ENCODE results near the gene MED31.
A peak's percentile ranks its signal among the peaks of the same experiment; 100 is the strongest.
"Not testable (repeated sequence)": the region's sequence is repeated elsewhere in the genome, so short reads cannot be mapped to it uniquely, and the experiment has no call there.

MED31 gene

DNA sequence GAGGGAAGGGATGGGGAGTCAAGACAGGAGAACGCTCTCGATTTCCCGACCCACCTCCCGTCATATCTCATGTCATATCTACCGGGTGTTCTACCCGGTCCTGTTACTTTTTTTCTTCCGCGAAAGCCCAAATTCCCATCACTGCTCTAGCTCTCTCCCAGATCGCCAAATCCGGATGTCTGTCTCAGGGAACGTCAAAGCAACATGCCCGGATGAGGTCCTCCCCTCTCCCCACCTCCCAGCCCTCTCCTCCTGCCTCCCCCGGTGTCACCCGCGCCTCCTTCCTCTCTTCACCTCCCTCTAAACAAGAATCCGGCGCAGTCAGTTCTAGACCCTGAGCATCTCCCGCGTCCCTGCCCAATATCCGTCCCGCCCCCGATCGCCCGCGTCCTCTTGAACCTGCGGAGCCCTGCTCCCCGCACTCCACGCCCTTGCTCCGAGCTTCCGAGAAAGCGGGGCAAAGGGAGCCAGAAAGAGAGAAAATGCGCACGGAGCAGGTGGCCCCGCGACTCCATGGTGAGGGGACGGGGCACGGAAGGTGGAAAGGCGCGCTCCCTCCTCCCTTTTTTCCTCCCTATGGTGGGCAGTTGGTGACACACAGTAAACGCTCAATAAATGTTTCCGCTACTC lies 4.4 kb upstream of the MED31 start:
- not testable (repeated sequence) for DNase-seq (ENCODE audit: low spot score)

DNA sequence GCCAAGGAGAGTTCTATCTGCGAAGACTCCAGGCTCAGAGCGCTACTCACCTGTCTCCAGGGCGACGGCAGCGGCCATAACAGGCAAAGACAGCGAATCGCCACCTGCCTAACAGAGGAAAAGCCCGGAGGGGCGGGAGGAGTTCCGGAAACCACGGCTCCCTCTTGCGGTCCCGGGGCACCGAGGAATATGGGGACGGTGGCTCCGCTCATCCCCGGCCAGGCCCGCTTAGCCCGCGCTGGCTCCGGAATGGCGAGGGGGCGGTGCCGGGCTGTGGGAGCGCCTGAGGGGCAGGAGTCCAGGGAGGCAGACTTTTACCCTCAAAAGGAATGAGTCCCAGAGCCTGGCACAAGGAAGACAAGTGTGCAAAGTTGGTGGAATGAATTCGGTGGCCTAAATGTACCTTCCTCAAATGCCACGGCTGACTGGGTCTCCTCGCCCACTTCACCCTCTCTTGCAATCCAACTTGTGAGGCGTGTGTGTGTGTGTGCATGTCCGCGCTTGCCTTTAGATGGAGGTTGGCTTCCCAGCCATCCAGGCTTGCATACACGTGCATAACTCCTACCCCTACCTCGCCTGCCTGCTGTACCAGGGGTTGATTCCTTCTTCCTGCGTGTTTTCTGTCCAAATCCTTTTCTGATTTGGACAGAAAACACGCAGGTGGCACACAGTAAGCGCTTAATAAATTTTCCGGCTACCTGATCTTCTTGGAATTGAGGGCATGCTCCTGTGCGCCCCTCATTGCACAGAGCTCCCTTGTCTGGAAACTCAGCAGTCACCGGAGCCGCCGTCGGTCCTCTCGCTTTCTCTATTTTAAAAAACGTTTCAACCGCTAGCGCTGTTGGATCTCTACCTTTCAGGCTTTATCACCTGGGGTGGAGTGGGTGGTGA lies 3.7 kb upstream of the MED31 start:
- DNase-seq (ENCODE audit: low spot score) = no peak

DNA sequence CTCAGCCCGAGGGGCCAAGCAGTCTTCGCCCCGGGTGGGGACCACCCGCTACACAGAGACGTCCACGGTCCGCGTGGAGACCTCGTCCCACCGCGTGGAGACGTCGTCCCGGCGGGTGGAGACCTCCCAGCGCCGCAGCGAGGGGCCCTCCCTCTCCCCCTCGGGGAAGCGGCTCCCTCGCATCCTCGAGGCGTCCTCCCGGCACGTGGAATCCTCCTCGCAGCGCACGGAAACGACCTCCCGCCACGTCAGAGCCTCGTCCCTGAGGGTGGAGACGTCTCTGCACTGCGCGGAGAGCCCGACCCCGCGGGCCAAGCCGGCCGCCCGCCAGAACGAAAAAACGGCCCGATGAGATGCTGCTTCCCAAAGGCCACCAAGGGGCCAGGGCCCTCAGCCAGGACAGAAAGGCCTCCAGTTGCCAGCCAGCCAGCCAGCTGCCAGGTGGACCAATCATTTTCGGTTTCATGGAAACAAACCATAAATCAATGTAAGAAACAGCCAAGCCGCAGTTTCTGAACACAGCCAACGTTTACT lies 581 bp upstream of the MED31 start:
- no peak for DNase-seq (ENCODE audit: low spot score)

DNA sequence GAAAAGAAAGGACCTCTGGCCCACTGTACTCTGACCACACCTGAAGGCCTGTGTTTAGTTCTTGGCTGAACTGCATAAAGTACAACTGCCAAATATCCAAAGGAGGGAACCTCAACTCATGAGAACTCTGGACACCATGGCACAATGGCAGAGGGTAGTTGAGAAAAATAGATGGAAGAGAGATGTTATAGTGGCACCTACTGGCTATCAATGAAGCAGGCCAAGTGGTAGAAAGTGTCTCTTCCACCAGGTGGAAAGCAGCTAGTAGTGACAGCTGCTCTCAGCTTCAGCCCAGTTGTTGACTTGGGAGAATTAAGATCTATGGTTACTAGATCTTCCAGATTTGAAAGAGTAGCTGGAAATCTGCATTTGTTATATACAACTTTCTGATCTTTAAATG lies 3.2 kb downstream of the MED31 start:
- no peak for DNase-seq (ENCODE audit: low spot score)

DNA sequence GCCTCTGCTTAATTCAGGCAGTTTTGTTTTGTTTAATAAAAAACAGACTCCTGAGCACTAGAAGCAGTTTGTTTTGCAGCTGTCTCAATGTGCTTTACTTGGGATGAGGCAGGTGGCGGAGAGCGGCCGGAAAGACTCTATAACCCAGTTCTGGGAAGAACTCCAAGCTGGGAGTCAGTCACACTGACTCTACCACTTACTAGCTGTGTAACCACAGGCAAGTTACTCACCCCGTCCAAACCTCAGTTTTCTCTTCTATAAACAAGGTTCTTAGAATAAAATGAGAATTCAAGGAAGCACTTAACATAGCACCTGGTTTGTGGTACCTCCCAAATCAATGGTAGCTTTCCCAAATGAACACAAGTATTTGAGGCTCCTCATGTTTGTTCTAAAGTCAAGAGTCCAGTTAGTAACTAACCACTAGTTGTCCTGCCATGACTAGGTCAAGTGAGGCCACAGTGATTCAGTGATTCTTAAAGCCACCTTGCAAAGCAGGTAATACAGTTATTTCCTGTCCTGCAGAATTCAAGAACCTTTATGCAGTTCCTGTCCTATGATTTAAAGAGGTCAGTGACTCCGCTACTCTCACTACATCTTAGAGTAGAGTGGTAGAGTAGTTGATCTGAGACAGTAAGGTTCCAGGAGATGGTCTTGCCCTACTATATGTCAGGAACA lies 7.8 kb downstream of the MED31 start:
- no peak for DNase-seq (ENCODE audit: low spot score)

DNA sequence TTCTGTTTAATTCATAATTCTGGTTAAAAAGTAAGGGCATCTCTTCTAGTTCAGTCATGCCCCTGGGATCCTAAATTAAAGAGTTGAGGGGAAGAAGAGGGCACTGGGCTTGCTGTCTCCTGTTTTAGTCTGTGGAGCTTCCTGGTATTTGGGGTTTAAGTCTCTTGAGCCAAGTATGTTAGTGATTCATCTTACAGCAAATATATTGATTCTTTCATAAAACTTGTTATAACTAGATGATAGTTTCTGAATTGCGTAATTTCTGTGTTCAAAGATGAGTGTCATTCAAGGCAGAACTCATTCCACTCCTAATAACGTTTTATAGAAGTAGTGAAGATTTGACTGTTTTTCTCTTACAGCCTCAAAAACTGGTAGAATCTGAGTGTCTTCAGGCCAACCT lies 8.8 kb downstream of the MED31 start:
- no peak for DNase-seq (ENCODE audit: low spot score)

DNA sequence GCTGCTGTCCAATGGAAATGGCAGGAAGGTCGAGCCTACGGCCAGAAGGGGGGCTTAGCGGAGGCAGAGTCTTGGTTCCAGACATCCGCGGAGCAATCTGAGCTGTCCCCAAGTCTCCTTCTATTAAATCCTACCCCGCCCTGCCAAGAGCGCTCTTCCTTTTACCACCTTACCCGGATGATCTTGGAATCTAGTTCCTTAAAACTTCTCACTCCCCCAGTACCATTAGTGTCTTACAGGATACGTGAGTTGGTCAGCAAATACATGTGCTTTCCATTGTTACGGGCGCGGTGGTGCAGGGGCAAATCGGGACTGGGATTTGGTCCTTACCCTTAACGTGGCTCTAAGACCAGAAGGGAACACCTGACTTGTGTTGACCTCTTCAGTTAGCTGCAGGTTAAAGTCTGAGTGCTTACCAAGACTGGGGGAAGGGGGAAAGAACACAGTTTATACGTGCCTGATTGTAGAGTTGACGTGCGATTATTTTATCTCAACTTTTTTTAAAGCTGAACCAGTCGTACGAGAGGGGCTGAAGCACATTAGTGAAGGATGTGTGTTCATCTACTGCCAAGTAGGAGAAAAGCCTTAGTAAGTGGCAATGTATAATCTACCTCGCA lies 10.1 kb downstream of the MED31 start:
- no peak for DNase-seq (ENCODE audit: low spot score)

DNA sequence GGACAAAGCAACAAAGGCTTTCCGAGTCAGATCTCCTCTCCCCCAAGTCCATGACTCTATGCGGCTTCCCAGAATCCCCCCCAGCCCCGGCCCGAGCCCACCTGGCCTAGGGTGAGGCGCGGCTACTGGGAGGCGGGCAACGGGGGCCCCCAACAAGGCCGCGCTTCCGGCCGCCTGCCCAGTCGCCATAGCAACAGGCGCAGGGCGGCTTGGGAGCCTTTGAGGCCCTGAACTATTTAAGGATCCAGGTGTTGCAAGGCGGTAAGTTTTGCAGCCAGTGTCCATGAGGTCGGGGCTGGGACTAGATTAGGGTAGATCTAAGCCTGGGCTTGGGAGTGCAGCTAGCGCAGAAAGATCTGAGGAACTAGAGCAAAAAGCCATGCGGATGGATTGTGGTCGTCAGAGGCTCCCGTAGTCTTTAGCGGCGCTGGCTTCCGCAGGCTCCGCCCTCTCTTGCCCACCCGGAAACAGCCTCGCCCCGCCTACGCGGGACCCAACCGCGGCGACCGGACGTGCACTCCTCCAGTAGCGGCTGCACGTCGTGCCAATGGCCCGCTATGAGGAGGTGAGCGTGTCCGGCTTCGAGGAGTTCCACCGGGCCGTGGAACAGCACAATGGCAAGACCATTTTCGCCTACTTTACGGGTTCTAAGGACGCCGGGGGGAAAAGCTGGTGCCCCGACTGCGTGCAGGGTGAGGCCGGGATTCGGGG lies 10.7 kb downstream of the MED31 start, which contains the start of the genes KIAA0753 and TXNDC17:
KIAA0753 (minus strand) TSS at position 176 of the 711 bp plus-strand sequence. CDS start 5,608 bp downstream, outside the sequence.
TXNDC17 (plus strand) TSS at position 525 of the 711 bp plus-strand sequence; CDS start at position 548, 23 bp downstream.
- peak; percentile 88 for DNase-seq (ENCODE audit: low spot score)

DNA sequence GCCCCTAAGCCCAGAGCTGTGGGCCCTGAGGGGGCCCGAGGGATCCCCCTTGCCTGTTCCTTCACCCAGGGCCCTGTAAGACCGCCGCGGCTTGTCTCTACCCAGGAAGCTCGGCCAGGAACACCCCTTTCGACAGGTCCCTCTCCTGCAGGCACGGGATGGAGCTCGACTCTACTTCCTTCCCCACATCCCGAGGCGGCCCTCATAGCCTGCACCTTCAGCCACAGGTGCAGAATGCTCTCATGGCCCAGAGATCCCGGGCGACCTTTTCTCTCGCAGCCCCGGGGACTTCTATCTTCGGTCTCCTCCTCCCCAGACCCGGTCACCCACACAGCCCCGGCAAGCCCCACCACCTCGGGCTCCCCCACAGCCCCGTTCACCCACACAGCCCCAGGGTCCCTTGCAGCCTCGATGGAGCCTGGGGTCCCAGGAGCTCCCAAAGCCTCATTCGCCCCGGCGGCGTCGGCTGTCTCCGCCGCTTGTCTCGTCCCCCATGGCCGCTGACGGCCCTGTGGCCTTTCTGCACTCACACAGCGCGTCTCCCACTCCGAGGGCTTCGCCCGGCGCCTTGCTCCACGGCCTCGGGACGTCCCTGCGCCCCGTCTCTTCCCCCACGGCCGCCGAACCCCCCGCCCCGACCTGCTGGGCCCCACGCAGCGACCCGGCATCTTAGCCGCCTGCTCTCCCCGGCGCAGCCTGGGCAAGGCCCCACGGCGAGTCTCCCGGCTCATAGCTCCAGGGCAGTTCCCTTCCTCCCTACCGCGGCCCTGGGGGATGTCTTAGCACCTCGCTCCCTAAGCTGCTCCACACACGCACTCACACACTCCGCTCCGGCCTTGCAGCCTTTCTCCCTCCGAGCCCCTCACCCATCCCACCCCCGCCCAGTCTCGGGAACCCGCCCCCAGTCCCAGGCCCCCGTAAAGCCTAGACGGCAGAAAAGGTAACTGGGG lies 11.5 kb downstream of the MED31 start:
- no peak for DNase-seq (ENCODE audit: low spot score)

DNA sequence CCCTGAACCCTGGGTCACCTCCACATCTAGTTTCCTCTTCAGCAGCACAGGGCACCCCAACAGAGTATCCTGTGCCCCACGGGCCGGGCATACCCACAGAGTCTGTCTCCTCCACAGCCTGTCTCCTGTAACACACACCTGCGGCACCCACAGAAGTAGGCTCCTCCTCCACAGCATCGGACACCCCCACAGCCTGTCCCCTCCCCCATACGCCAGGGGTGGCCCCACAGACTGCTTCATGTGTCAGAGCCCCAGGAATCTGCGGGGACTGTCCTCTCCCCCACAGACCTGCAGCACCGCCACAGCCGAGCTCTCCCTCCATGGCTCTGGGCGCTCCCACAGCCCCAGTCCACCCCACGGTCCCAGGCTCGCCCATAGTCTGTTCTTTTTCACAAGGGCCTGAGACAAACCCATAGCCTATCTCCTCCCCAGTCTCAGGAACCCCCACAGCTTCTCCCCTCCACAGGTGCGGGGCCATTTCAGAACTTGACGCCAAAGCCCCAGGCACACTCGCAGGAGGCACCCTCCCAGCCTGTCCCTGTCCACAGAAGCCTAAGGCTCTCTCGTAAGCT lies 12.3 kb downstream of the MED31 start:
- DNase-seq (ENCODE audit: low spot score) = no peak

DNA sequence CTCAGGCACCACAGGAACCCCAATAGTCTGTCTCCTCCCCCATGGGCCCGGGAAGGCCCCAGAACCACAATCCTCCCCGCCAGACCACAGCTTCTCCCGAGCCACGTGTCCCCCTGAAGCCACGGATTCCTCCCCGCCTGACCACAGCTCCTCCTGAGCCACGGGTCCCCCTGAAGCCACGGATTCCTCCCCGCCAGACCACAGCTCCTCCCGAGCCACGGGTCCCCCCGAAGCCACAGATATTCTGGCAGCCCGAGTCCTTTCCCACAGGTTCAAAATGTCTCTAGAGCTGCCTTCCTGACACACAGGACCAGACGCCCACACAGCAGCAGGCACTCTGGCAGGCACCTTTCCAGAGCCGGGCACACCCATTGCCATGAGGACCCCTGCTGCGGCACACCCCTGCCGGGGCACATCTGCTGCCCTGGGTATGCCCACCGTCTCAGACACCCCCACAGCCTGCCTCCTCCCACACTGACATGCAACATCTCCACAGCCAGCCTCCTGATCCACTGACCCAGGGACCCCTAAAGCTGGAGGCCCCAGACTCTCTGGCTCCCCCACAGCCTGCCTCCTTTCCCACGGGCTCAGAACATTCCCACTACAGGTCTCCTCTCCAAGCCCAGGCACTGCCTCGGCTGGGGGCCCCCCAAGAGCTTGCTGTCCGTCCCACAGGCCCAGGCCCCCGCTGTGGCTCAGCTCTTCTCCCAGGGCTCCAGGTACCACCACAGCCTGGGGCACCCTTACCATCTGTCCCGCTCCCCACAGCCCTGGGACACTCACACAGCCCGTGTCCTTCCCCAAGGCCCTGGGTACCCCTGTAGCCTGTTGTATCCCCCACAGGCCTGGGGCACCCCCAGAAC lies 13.1 kb downstream of the MED31 start:
- DNase-seq (ENCODE audit: low spot score) = no peak

DNA sequence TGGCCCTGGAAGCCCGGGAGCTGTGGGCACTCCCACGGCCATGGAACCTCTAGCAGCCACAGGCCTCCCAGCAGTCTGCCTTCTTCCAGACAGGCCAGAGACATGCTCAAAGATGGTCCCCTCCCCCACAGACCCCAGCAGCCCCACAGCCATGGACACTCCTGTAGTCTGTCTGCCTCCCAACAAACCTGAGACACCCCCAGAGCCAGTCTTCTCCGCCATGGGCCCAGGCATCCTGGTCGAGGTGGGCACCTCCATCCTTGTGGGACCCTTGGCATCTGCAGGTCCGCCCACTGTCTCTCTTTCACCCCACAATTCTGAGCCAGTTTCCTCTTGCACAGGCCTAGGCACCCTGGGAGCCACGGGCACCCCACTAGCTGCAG lies 14.0 kb downstream of the MED31 start:
- no peak for DNase-seq (ENCODE audit: low spot score)

DNA sequence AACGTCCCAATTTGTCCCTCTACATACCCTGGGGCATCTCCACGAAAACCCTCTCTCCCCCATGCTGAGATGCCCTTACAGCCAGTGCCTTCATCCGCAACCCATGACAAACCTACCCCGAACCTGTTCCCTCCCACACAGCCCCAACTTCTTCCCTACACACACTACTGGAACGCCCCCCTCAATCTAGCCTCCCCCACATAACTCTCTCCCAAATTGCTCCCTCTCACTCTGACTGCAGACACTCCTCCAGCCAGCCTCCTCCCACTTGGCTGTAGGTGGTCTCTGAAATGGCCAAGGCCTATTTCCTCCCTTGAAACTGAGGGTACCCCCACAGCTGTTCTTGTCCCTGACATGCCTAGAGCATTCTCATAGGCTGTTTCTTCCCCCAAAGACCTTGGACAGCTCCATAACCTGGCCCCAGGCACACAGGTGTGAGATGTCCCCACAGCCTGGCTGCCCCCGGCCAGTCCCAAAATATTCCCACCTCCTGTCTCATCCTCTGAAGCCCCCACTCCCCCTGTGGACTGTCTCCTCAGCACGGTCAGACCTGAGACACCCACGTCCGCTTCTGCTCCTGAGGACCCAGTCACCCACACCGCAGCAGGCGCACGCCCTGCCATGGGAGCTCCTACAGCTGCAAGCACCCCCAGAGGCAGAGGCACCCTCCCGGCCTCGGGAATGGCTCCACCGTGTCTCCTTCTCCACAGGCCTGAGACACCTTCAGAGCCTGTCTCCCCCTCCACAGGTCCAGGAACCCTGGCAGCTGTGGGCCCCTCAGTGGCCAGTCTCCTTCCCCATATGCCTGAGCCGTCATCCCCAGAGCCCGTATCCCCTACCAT lies 14.6 kb downstream of the MED31 start:
- no peak for DNase-seq (ENCODE audit: low spot score)

DNA sequence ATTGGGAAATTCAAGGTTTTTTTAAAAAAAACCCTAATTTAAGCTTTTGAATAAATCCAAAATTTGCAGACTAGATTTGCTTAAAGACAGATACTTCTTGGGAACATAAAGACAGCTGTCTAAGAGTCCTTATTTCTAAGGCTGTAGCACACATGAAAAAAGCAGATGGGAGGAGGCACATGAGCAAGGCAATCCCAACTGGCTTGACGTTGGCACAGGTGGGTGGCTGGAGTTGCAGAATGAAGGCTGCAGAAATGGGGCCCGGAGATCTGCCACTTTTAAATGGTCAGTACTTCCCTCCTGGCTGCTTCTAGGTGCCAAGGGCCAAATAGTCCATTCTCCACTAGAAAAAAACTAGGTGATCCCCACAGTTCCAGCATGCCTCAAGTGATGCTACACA lies 15.3 kb downstream of the MED31 start:
- DNase-seq (ENCODE audit: low spot score) = no peak

DNA sequence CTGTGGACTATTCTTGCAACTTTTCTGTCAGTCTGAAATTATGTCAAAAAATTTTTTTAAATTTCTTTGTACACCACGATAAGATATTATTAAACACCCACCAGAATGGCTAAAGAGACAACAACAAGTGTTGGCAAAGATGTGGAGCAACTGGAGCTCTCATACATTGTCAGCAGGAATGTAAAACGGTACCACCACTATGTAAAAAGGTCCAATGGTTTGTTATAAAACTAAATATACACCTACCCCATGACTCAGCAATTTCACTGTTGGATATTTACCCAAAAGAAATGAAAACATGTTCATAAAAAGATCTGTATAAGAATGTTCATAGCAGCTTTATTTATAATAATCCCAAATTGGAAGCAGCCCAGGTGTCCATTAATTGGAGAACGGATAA lies 18.1 kb downstream of the MED31 start:
- no peak for DNase-seq (ENCODE audit: low spot score)

DNA sequence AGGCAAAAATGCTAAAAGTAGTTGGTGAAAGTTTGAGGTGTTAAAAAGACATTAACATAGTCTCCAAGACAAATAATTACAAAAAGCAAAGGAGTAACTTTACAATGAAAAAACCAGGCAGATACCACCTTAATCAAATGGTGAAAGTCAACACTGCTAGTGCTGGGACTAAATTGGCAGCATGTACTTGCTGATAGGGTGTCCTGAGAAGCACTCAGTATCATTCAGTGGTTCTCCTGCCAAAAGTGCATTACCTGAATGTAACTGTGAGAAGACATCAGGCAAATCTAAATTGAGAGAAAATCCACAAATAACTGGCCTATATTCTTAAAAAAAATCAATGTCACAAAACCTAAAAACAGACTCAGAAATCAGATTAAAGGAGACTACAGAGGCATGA lies 18.9 kb downstream of the MED31 start:
- DNase-seq (ENCODE audit: low spot score) = no peak

DNA sequence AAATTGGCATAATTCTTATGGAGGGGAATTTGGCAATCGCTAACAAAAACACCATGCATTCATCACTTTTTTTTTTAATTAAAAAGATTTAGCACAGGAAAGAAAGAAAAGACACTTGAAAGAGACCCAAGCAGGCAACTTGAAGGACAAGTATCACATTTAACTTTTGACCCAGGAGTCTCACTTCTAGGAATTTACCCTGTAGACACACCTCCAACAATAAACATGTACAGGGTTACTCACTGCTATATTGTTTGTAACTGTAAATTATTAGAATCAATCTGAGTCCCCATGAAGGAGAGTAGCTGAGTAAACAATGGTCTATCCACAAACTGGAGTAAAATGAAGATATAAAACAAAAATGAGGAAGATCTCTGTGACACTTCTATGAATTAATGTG lies 21.0 kb downstream of the MED31 start:
- DNase-seq (ENCODE audit: low spot score) = no peak

DNA sequence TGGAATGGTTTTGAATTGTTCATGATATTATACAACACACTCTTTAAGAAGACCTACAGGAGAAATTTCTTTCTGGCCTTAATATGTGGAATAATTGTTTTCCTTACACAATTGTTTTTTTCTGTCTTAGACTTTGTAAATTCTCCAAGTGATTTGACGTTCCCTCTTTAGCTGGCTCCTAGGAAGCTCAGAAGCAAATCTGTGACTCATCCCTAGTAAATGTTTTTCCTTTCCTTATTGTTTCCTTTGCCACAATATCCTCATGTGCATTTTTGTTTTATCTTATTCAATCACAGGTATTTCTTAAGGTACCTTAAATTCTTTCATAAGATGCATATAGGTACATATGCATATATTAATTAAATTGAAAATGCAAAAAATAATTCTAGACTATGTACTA lies 24.4 kb downstream of the MED31 start:
- no peak for DNase-seq (ENCODE audit: low spot score)
